Neural progenitor cell (in vitro differentiated cells): ENCODE data around the gene ITPRIPL2. TPM values are rescaled to one million over a fixed set of nuclear protein-coding genes. Genes with fewer than 3 reads are reported as not detected.

Source experiments
- DNase-seq: peaks from one replicate; pipeline ENCODE4 v3.0.0-alpha.2; 2016; ENCODE audit warnings: low spot score
- H2AFZ ChIP-seq: fragments of 200-600 bp; sonication (generic); replicated peaks from 2 replicates; pipeline ENCODE4 v1.6.1; 2016; ENCODE audit warnings: antibody characterized with exemption
- H3F3A ChIP-seq: fragments of 200-600 bp; sonication (generic); 2 replicates; pipeline ENCODE4 v1.6.1; 2016; ENCODE audit warnings: antibody characterized with exemption, low read depth
- H3K27ac ChIP-seq: fragments of 200-600 bp; sonication (generic); 2 replicates; pipeline ENCODE4 v1.5.1; 2016; ENCODE audit warnings: mild to moderate bottlenecking
- H3K27me3 ChIP-seq: fragments of 200-600 bp; sonication (generic); 2 replicates; pipeline ENCODE4 v1.6.1; 2016; ENCODE audit warnings: mild to moderate bottlenecking, moderate library complexity
- H3K36me3 ChIP-seq: fragments of 200-600 bp; sonication (generic); 2 replicates; pipeline ENCODE4 v1.5.1; 2016
- H3K4me1 ChIP-seq: fragments of 200-600 bp; sonication (generic); 2 replicates; pipeline ENCODE4 v1.6.1; 2016; ENCODE audit warnings: mixed run types
- H3K4me2 ChIP-seq: fragments of 200-600 bp; sonication (generic); 2 replicates; pipeline ENCODE4 v1.6.1; 2016
- H3K4me3 ChIP-seq: fragments of 200-600 bp; sonication (generic); 2 replicates; pipeline ENCODE4 v1.5.1; 2016
- H3K79me2 ChIP-seq: fragments of 200-600 bp; sonication (generic); 2 replicates; pipeline ENCODE4 v1.6.1; 2016; ENCODE audit warnings: low read depth
- H3K9ac ChIP-seq: fragments of 200-600 bp; sonication (generic); 2 replicates; pipeline ENCODE4 v1.6.1; 2016
- H3K9me3 ChIP-seq: fragments of 200-600 bp; sonication (generic); 2 replicates; pipeline ENCODE4 v1.5.1; 2016; ENCODE audit warnings: low read depth
- H4K20me1 ChIP-seq: fragments of 200-600 bp; sonication (generic); 2 replicates; pipeline ENCODE4 v1.6.1; 2016; ENCODE audit warnings: low read depth
- H3K27ac Mint-ChIP-seq: 3 replicates; pipeline ENCODE4 v1.8.0; 2021; ENCODE audit warnings: mixed read lengths
- H3K27me3 Mint-ChIP-seq: 2 replicates; pipeline ENCODE4 v1.8.0; 2022; ENCODE audit warnings: low read depth, mild to moderate bottlenecking, inconsistent platforms, moderate library complexity, mixed read lengths; ENCODE audit not compliant: insufficient read depth
- H3K36me3 Mint-ChIP-seq: 3 replicates; pipeline ENCODE4 v1.8.0; 2021; ENCODE audit warnings: mixed read lengths
- H3K4me1 Mint-ChIP-seq: 3 replicates; pipeline ENCODE4 v1.8.0; 2021; ENCODE audit warnings: mixed read lengths
- H3K4me3 Mint-ChIP-seq: 3 replicates; pipeline ENCODE4 v1.8.0; 2021; ENCODE audit warnings: mild to moderate bottlenecking, moderate library complexity, mixed read lengths
- H3K9me3 Mint-ChIP-seq: 3 replicates; pipeline ENCODE4 v1.8.0; 2020; ENCODE audit warnings: mixed read lengths
- EZH2 ChIP-seq: fragments of 200-600 bp; sonication (generic); IDR thresholded peaks from 2 replicates; pipeline ENCODE4 v1.6.1; 2017; ENCODE audit warnings: antibody characterized with exemption, mild to moderate bottlenecking, moderate library complexity
- EZH2phosphoT487 ChIP-seq: fragments of 200-600 bp; sonication (generic); IDR thresholded peaks from 2 replicates; pipeline ENCODE4 v1.6.1; 2017; ENCODE audit warnings: antibody characterized with exemption
- total RNA-seq: library from RNA; depleted of rRNA; stranded (reverse); fragments of >200 nt; gene quantifications from 2 replicates; pipeline ENCODE4 v1.2.3, GENCODE V29; 2015; ENCODE audit warnings: low replicate concordance
- TF ChIP-seq, protein P1 (sequence below): fragments of 200-600 bp; sonication (generic); IDR thresholded peaks from 2 replicates; pipeline ENCODE4 v1.5.1; 2017; ENCODE audit warnings: antibody characterized with exemption, mild to moderate bottlenecking

ITPRIPL2 gene
- total RNA-seq, 1 donor from 2014 or later = 3.7 TPM

- Histone ChIP-seq H3K27me3 (peaks cover 15% of the 10 kb centered on the region), H2AFZ (no peak overlapping the region), H3K4me2 (no peak overlapping the region), H4K20me1 (no peaks in the 10 kb centered on the region), H3K4me1 (no peaks in the 10 kb centered on the region), H3K79me2 (no peaks in the 10 kb centered on the region), H3K9me3 (no peaks in the 10 kb centered on the region), H3K27ac (no peak overlapping the region), H3K9ac (no peak overlapping the region), H3K36me3 (no peaks in the 10 kb centered on the region), H3F3A (peaks cover 4% of the 10 kb centered on the region), H3K4me3 (no peak overlapping the region)
- Mint-ChIP-seq H3K36me3 (no peaks in the 10 kb centered on the region), H3K4me3 (no peak overlapping the region), H3K27me3 (peaks cover 23% of the 10 kb centered on the region), H3K27ac (no peak overlapping the region), H3K9me3 (no peaks in the 10 kb centered on the region), H3K4me1 (no peaks in the 10 kb centered on the region)
- TF ChIP-seq EZH2phosphoT487 (no peak), EZH2 (no peak)
- TF ChIP-seq, protein P1, sequence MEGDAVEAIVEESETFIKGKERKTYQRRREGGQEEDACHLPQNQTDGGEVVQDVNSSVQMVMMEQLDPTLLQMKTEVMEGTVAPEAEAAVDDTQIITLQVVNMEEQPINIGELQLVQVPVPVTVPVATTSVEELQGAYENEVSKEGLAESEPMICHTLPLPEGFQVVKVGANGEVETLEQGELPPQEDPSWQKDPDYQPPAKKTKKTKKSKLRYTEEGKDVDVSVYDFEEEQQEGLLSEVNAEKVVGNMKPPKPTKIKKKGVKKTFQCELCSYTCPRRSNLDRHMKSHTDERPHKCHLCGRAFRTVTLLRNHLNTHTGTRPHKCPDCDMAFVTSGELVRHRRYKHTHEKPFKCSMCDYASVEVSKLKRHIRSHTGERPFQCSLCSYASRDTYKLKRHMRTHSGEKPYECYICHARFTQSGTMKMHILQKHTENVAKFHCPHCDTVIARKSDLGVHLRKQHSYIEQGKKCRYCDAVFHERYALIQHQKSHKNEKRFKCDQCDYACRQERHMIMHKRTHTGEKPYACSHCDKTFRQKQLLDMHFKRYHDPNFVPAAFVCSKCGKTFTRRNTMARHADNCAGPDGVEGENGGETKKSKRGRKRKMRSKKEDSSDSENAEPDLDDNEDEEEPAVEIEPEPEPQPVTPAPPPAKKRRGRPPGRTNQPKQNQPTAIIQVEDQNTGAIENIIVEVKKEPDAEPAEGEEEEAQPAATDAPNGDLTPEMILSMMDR = no peak
- DNase-seq = no peak
Measured at GRCh38 chr16:19162085-19162484, 48.3 kb downstream of the ITPRIPL2 start.

DNA sequence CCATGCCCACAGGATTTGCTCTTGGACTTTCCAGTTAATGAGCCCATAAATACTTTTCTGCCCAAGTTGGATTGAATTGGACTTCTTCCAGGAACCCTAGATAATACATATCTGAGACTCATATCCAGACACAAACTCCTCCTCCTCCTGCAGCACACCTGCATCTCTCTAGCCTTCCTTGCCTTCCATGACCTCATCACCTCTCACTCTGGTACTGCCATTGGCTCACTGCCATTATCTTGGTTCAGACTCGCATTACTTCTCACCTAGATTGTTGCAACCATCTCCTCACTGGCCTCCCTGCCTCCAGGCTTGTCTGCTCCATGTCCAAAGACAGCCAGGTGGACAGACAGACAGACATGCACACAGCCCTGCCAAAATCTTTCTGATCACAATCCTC, 49.5 kb downstream of the ITPRIPL2 start:
- Histone ChIP-seq H3K79me2 (no peaks in the 10 kb centered on the region), H3K27me3 (peaks cover 9% of the 10 kb centered on the region), H3K27ac (no peak overlapping the region), H2AFZ (no peak overlapping the region), H3F3A (peaks cover 5% of the 10 kb centered on the region), H3K4me1 (no peaks in the 10 kb centered on the region), H4K20me1 (no peaks in the 10 kb centered on the region), H3K9me3 (no peaks in the 10 kb centered on the region), H3K4me3 (no peak overlapping the region), H3K9ac (no peak overlapping the region), H3K36me3 (no peaks in the 10 kb centered on the region), H3K4me2 (no peak overlapping the region)
- H3K27ac Mint-ChIP-seq = no peak overlapping the region
- peaks cover 23% of the 10 kb centered on the region for H3K27me3 Mint-ChIP-seq
- H3K4me3 Mint-ChIP-seq = no peak overlapping the region
- H3K9me3 Mint-ChIP-seq = no peaks in the 10 kb centered on the region
- no peaks in the 10 kb centered on the region for H3K4me1 Mint-ChIP-seq
- TF ChIP-seq EZH2 (no peak), EZH2phosphoT487 (no peak)
- TF ChIP-seq, protein P1 = no peak
- H3K36me3 Mint-ChIP-seq = no peaks in the 10 kb centered on the region
- DNase-seq = no peak

GRCh38 chr16:19164285-19164684, 50.5 kb downstream of the ITPRIPL2 start:
- no peaks in the 10 kb centered on the region for H3K9me3 Mint-ChIP-seq
- peaks cover 5% of the 10 kb centered on the region for H4K20me1 ChIP-seq
- H3K27me3 Mint-ChIP-seq = peaks cover 19% of the 10 kb centered on the region
- H3K9ac ChIP-seq = no peak overlapping the region
- DNase-seq = no peak
- H3K27ac Mint-ChIP-seq = no peak overlapping the region
- no peaks in the 10 kb centered on the region for H3K36me3 Mint-ChIP-seq
- peaks cover 2% of the 10 kb centered on the region for H3K4me1 ChIP-seq
- peaks cover 1% of the 10 kb centered on the region for H3K4me1 Mint-ChIP-seq
- no peak overlapping the region for H3K27ac ChIP-seq
- no peaks in the 10 kb centered on the region for H3K9me3 ChIP-seq
- H3F3A ChIP-seq = peaks cover 5% of the 10 kb centered on the region
- peaks cover 15% of the 10 kb centered on the region for H3K27me3 ChIP-seq
- TF ChIP-seq EZH2phosphoT487 (no peak), EZH2 (no peak)
- TF ChIP-seq, protein P1 = no peak
- no peaks in the 10 kb centered on the region for H3K79me2 ChIP-seq
- no peak overlapping the region for H2AFZ ChIP-seq
- H3K4me3 ChIP-seq = no peak overlapping the region
- H3K36me3 ChIP-seq = no peaks in the 10 kb centered on the region
- no peak overlapping the region for H3K4me2 ChIP-seq
- H3K4me3 Mint-ChIP-seq = no peak overlapping the region

- no peak overlapping the region for H3K27ac ChIP-seq
- Mint-ChIP-seq H3K9me3 (no peaks in the 10 kb centered on the region), H3K36me3 (no peaks in the 10 kb centered on the region), H3K4me1 (peaks cover 8% of the 10 kb centered on the region), H3K27ac (no peak overlapping the region), H3K4me3 (no peak overlapping the region), H3K27me3 (peaks cover 21% of the 10 kb centered on the region)
- H3K9me3 ChIP-seq = no peaks in the 10 kb centered on the region
- H3K79me2 ChIP-seq = no peaks in the 10 kb centered on the region
- H2AFZ ChIP-seq = no peak overlapping the region
- H3K36me3 ChIP-seq = no peaks in the 10 kb centered on the region
- H3K4me3 ChIP-seq = no peak overlapping the region
- H3K27me3 ChIP-seq = peaks cover 23% of the 10 kb centered on the region
- no peak overlapping the region for H3K4me2 ChIP-seq
- TF ChIP-seq EZH2 = no peak
- H3K4me1 ChIP-seq = peaks cover 3% of the 10 kb centered on the region
- peaks cover 8% of the 10 kb centered on the region for H4K20me1 ChIP-seq
- no peak overlapping the region for H3K9ac ChIP-seq
- DNase-seq = no peak
- peaks cover 5% of the 10 kb centered on the region for H3F3A ChIP-seq
Measured at GRCh38 chr16:19165101-19165500, 51.3 kb downstream of the ITPRIPL2 start.
